Neuronal stem cell (in vitro differentiated cells): ENCODE results near the gene CPNE4.

ENCODE experiments used
- DNase-seq: peaks from one replicate; pipeline ENCODE4 v3.0.0-alpha.2; 2013; ENCODE audit warnings: low spot score
- H2AFZ ChIP-seq: one replicate; pipeline ENCODE4 v1.6.1; 2013; ENCODE audit warnings: mild to moderate bottlenecking, low read length, inconsistent platforms
- H2AK5ac ChIP-seq: 2 replicates; pipeline ENCODE4 v1.6.1; 2013; ENCODE audit warnings: low read depth, mild to moderate bottlenecking, inconsistent platforms, low read length, moderate library complexity, mixed read lengths
- H2BK120ac ChIP-seq: 2 replicates; pipeline ENCODE4 v1.6.1; 2013; ENCODE audit warnings: low read depth, mild to moderate bottlenecking, inconsistent platforms, low read length, moderate library complexity, mixed read lengths
- H2BK12ac ChIP-seq: one replicate; pipeline ENCODE4 v1.6.1; 2013; ENCODE audit warnings: low read length, inconsistent platforms
- H2BK15ac ChIP-seq: 2 replicates; pipeline ENCODE4 v1.6.1; 2013; ENCODE audit warnings: mild to moderate bottlenecking, low read length, inconsistent platforms, mixed read lengths
- H2BK5ac ChIP-seq: one replicate; pipeline ENCODE4 v1.6.1; 2013; ENCODE audit warnings: inconsistent platforms, mild to moderate bottlenecking, low read length, moderate library complexity
- H3K14ac ChIP-seq: one replicate; pipeline ENCODE4 v1.6.1; 2013; ENCODE audit warnings: low read length, inconsistent platforms
- H3K18ac ChIP-seq: 2 replicates; pipeline ENCODE4 v1.6.1; 2013; ENCODE audit warnings: low read length, inconsistent platforms
- H3K23ac ChIP-seq: 2 replicates; pipeline ENCODE4 v1.6.1; 2013; ENCODE audit warnings: low read depth, mild to moderate bottlenecking, mixed read lengths, low read length, inconsistent platforms; ENCODE audit not compliant: poor library complexity
- H3K27ac ChIP-seq: replicated peaks from 3 replicates; pipeline ENCODE4 v1.5.1; 2013; ENCODE audit warnings: low read length, inconsistent platforms
- H3K27me3 ChIP-seq, 3 experiments: 2 replicates each; pipeline ENCODE4 v1.6.1; 2013; ENCODE audit warnings: low read length in 3 of 3, mild to moderate bottlenecking in 2 of 3, inconsistent platforms in 1 of 3, low read depth in 1 of 3, mixed read lengths in 1 of 3, moderate library complexity in 1 of 3; ENCODE audit not compliant: control insufficient read depth in 3 of 3, insufficient read depth in 3 of 3
- H3K36me3 ChIP-seq, 2 donors: replicated peaks in 1 of 2; 2 replicates each; pipeline ENCODE4 v1.6.1; 2013; ENCODE audit warnings: low read length in 2 of 2; ENCODE audit not compliant: control insufficient read depth in 2 of 2, insufficient read depth in 2 of 2
- H3K4ac ChIP-seq: 2 replicates; pipeline ENCODE4 v1.6.1; 2013; ENCODE audit warnings: inconsistent platforms, mild to moderate bottlenecking, low read length, moderate library complexity
- H3K4me1 ChIP-seq, 2 donors: 1 replicate in 1 of 2; 2 replicates in 1 of 2; pipeline ENCODE4 v1.6.1; 2013; ENCODE audit warnings: low read length in 2 of 2, low read depth in 1 of 2; ENCODE audit not compliant: control insufficient read depth in 2 of 2, insufficient read depth in 1 of 2
- H3K4me2 ChIP-seq: one replicate; pipeline ENCODE4 v1.6.1; 2013; ENCODE audit warnings: mild to moderate bottlenecking, low read length, inconsistent platforms; ENCODE audit not compliant: insufficient read depth, poor library complexity, severe bottlenecking
- H3K4me3 ChIP-seq, 2 donors: 2 replicates each; pipeline ENCODE4 v1.5.1; 2013; ENCODE audit warnings: low read length in 2 of 2, mild to moderate bottlenecking in 2 of 2, inconsistent platforms in 1 of 2, moderate library complexity in 1 of 2
- H3K79me1 ChIP-seq: one replicate; pipeline ENCODE4 v1.6.1; 2013; ENCODE audit warnings: low read depth, mild to moderate bottlenecking, inconsistent platforms, low read length, moderate library complexity
- H3K9ac ChIP-seq: one replicate; pipeline ENCODE4 v1.6.1; 2013; ENCODE audit warnings: mild to moderate bottlenecking, low read depth, low read length, inconsistent platforms; ENCODE audit not compliant: poor library complexity
- H3K9me3 ChIP-seq, 2 donors: replicated peaks in 1 of 2; 2 replicates each; pipeline versions ENCODE3 to v1.6.1; 2013; ENCODE audit warnings: low read length in 2 of 2, mild to moderate bottlenecking in 2 of 2, inconsistent platforms in 1 of 2, low read depth in 1 of 2, mixed read lengths in 1 of 2, moderate library complexity in 1 of 2; ENCODE audit not compliant: control insufficient read depth in 2 of 2, insufficient read depth in 1 of 2
- H4K8ac ChIP-seq: one replicate; pipeline ENCODE4 v1.6.1; 2013; ENCODE audit warnings: low read depth, mild to moderate bottlenecking, inconsistent platforms, low read length, moderate library complexity
- H4K91ac ChIP-seq: one replicate; pipeline ENCODE4 v1.6.1; 2013; ENCODE audit warnings: low read length, low read depth, mild to moderate bottlenecking, inconsistent platforms; ENCODE audit not compliant: poor library complexity
- WGBS, 2 donors: extraction: QIAGEN DNeasy Blood & Tissue Kit; methylation state at CpG; one replicate each; pipeline ENCODE4 v1.1.7; 2013; ENCODE audit warnings: missing lambda C conversion rate in 2 of 2, mixed read lengths in 1 of 2; ENCODE audit not compliant: insufficient read length in 2 of 2, insufficient replicate concordance in 1 of 2; ENCODE audit errors: extremely low coverage in 2 of 2; 5-methylcytosine and 5-hydroxymethylcytosine counted together

Gene CPNE4

DNA sequence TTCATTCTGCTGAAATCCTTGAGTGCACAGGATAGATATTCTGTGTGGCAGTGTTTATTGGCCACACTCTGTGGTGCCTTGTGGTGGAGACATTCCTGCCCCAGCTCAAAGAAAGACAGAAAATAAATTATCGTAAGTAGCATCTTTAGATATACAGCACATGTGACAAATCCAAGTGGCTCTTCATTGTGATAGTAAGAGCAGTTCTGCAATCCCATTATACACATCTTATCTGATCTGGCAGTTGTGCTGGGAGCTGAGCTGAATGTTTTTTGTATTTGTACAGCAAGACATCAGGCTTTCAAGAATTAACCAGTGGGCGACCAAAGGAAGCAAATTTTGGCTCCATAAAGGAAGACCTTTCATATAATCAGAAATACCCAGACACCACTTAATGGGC, 296.7 kb downstream of the CPNE4 start:
- H2BK5ac ChIP-seq: no peak overlapping the region

DNA sequence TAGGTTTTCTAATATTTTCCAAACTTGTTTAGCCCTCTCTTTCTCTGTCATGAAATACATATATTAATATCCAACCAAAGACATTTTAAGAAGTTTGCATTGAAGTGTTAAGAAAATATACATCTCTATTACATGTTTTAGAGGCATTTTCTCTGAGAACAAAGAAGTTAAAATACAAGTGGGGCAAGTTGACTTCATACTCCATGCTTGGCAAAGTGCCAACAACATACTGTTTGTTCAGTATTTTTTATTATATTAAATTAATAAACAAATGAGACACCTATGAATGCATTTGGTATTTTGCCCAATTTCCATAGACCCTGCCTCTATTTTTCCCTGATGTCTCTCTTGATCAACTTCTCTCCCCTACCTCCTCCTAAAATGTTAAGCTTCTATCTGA, 299.3 kb downstream of the CPNE4 start:
- Histone ChIP-seq H3K36me3 (no peaks in the 10 kb centered on the region), H3K9ac (no peak overlapping the region), H3K18ac (no peak overlapping the region)

More for the DNA sequence above, 296.7 kb downstream of the CPNE4 start:
- no peak overlapping the region for H3K4me2 ChIP-seq
- H3K18ac ChIP-seq: no peak overlapping the region
- H3K14ac ChIP-seq: no peak overlapping the region
- no peak overlapping the region for H2BK12ac ChIP-seq
- no peak overlapping the region for H4K91ac ChIP-seq
- H3K27ac ChIP-seq: no peak overlapping the region
- H3K23ac ChIP-seq: no peak overlapping the region
- no peak for DNase-seq
- no peak overlapping the region for H3K4me3 ChIP-seq
- H3K79me1 ChIP-seq: no peaks in the 10 kb centered on the region
- no peaks in the 10 kb centered on the region for H3K27me3 ChIP-seq
- no CpG with 5 or more reads among the region's 2 CpGs for WGBS, 2 donors
- H3K9ac ChIP-seq: no peak overlapping the region
- no peak overlapping the region for H2BK120ac ChIP-seq
- no peak overlapping the region for H2AK5ac ChIP-seq
- no peak overlapping the region for H4K8ac ChIP-seq
- H3K9me3 ChIP-seq: no peaks in the 10 kb centered on the region
- H2BK15ac ChIP-seq: no peak overlapping the region
- H3K36me3 ChIP-seq: no peaks in the 10 kb centered on the region
- H3K4ac ChIP-seq: no peak overlapping the region
- no peaks in the 10 kb centered on the region for H3K4me1 ChIP-seq
- no peak overlapping the region for H2AFZ ChIP-seq

DNA sequence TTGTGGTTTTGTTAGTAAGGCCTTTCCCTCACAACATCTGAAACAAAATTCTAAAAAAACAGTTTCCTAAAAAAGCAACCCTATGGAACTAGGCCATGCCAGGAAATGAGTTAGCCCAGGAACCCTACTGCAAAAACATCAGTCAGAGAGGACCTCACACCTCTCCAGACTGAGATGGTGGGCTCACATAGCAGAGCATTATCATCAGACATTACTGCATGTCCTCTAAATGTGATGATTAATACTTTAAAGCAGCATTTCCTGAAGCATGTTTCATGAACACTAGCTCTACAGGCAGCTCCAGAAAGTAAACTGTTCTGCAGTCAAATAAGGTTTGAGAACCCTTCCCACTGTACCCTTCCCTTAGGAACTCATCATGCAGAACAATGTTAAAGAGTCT, 299.7 kb downstream of the CPNE4 start:
- H3K9ac ChIP-seq: no peak overlapping the region
- no peak overlapping the region for H4K8ac ChIP-seq
- no peaks in the 10 kb centered on the region for H3K79me1 ChIP-seq
- no peaks in the 10 kb centered on the region for H3K4me1 ChIP-seq
- H3K4ac ChIP-seq: no peak overlapping the region
- H3K27ac ChIP-seq: no peak overlapping the region
- DNase-seq: no peak
- H2AK5ac ChIP-seq: no peak overlapping the region
- H3K18ac ChIP-seq: no peak overlapping the region
- no peak overlapping the region for H2BK12ac ChIP-seq
- no peak overlapping the region for H3K14ac ChIP-seq
- no peak overlapping the region for H2BK5ac ChIP-seq
- no peak overlapping the region for H2BK120ac ChIP-seq
- no peaks in the 10 kb centered on the region for H3K27me3 ChIP-seq
- no peak overlapping the region for H3K23ac ChIP-seq
- H3K9me3 ChIP-seq: no peaks in the 10 kb centered on the region
- H2AFZ ChIP-seq: no peak overlapping the region
- H4K91ac ChIP-seq: no peak overlapping the region
- no peak overlapping the region for H3K4me3 ChIP-seq
- H2BK15ac ChIP-seq: no peak overlapping the region
- H3K36me3 ChIP-seq: no peaks in the 10 kb centered on the region
- H3K4me2 ChIP-seq: no peak overlapping the region

More for the DNA sequence above, 299.3 kb downstream of the CPNE4 start:
- Histone ChIP-seq H2AFZ (no peak overlapping the region), H3K27ac (no peak overlapping the region), H3K4ac (no peak overlapping the region), H3K4me1 (no peaks in the 10 kb centered on the region), H2AK5ac (no peak overlapping the region), H3K4me3 (no peak overlapping the region), H2BK12ac (no peak overlapping the region), H2BK120ac (no peak overlapping the region), H3K14ac (no peak overlapping the region), H3K9me3 (no peaks in the 10 kb centered on the region), H2BK15ac (no peak overlapping the region), H3K4me2 (no peak overlapping the region), H2BK5ac (no peak overlapping the region), H3K79me1 (no peaks in the 10 kb centered on the region), H3K23ac (no peak overlapping the region), H4K91ac (no peak overlapping the region), H4K8ac (no peak overlapping the region), H3K27me3 (no peaks in the 10 kb centered on the region)
- DNase-seq: no peak

DNA sequence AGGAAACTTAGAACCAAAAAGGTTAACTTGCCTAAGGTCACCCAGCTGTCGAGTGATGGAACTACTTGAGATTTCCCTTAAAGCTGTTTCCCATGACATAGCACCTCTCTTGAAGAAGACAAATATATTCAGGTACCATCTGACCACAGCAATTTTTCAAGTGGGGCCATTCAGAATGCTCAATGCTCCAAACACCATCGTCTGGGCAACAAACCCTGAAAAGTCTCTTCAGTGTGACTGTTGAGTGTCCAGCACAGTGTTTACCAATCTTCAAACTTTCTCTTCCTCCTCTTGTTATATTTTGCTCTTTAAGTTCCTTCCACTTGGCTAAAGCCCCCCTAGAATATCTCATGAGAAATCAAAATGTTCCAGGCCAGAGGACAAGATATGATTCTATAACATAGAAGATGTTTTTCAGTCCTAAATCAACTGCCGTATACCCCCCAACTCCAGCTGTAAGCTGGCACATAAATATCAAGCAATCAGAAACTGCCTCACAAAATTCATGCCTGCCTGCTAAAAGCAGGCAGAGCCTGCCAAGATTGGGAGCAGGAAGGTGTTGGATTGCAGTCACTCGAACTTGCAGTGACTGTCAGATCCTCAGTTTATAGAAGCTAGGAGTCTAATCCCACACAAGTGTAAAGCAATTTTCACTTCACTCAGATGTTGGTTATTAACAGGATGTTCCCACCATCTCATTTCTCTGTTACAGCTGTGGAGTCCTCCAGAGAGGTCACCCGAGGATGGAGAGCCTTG, 301.6 kb downstream of the CPNE4 start:
- WGBS, 2 donors: no CpG with 5 or more reads among the region's 5 CpGs
- no peak overlapping the region for H2AFZ ChIP-seq
- no peak overlapping the region for H3K14ac ChIP-seq
- H3K79me1 ChIP-seq: no peaks in the 10 kb centered on the region
- H2BK12ac ChIP-seq: no peak overlapping the region
- no peak overlapping the region for H4K8ac ChIP-seq
- no peak overlapping the region for H3K4ac ChIP-seq
- H3K18ac ChIP-seq: no peak overlapping the region
- H2BK120ac ChIP-seq: no peak overlapping the region
- H3K27ac ChIP-seq: no peak overlapping the region
- no peak overlapping the region for H3K4me3 ChIP-seq
- H4K91ac ChIP-seq: no peak overlapping the region
- no peak overlapping the region for H3K9ac ChIP-seq
- H3K36me3 ChIP-seq: no peaks in the 10 kb centered on the region
- H3K23ac ChIP-seq: no peak overlapping the region
- no peak for DNase-seq
- H2AK5ac ChIP-seq: no peak overlapping the region
- H3K27me3 ChIP-seq: no peaks in the 10 kb centered on the region
- H3K4me1 ChIP-seq: no peaks in the 10 kb centered on the region
- H3K9me3 ChIP-seq: no peaks in the 10 kb centered on the region
- no peak overlapping the region for H3K4me2 ChIP-seq
- no peak overlapping the region for H2BK15ac ChIP-seq
- no peak overlapping the region for H2BK5ac ChIP-seq
